ENCODE results near the gene DYNC2H1. TPM values are rescaled to one million over a fixed set of nuclear protein-coding genes. Genes with fewer than 3 reads are reported as not detected.

Gene DYNC2H1
- total RNA-seq, 1 donor from 2014 or later, result 18.6 TPM

DNA sequence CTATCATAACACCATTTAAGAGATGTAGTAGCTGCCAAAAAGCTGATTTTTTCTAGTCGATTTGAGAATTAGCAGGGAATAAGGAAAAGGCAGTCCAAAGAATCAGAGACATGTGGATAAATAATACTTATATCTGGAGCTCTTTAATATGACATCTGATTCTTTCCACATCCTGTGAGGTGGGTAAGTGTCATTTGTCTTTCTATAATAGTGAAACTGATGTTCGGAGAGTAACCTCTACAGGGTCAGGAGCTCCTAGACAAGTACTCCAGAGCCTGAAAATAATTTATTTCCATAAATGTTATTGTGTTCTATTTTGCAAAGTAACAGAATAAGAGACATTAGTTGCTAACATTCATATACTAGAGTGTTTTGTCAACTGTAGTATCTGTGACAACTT lies 367.6 kb downstream of the DYNC2H1 start:
- H3K4me3 Mint-ChIP-seq (ENCODE audit: low read depth), result no peak overlapping the region
- H3K4me1 Mint-ChIP-seq (ENCODE audit: low read depth), result no peaks in the 10 kb centered on the region
- DNase-seq (ENCODE audit: low spot score, unreplicated experiment), result no peak
- no peaks in the 10 kb centered on the region for H3K9me3 Mint-ChIP-seq (ENCODE audit: low read depth)
- no peaks in the 10 kb centered on the region for H3K27me3 Mint-ChIP-seq
- H3K27ac Mint-ChIP-seq, result no peak overlapping the region
- H3K36me3 Mint-ChIP-seq (ENCODE audit: insufficient read depth), result no peaks in the 10 kb centered on the region
- TF ChIP-seq, protein P1, sequence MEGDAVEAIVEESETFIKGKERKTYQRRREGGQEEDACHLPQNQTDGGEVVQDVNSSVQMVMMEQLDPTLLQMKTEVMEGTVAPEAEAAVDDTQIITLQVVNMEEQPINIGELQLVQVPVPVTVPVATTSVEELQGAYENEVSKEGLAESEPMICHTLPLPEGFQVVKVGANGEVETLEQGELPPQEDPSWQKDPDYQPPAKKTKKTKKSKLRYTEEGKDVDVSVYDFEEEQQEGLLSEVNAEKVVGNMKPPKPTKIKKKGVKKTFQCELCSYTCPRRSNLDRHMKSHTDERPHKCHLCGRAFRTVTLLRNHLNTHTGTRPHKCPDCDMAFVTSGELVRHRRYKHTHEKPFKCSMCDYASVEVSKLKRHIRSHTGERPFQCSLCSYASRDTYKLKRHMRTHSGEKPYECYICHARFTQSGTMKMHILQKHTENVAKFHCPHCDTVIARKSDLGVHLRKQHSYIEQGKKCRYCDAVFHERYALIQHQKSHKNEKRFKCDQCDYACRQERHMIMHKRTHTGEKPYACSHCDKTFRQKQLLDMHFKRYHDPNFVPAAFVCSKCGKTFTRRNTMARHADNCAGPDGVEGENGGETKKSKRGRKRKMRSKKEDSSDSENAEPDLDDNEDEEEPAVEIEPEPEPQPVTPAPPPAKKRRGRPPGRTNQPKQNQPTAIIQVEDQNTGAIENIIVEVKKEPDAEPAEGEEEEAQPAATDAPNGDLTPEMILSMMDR (IDR thresholded peaks at IDR 0.05; ENCODE audit: unreplicated experiment), result no peak

GRCh38 chr11:103480421-103480820 lies 371.2 kb downstream of the DYNC2H1 start:
- H3K4me3 Mint-ChIP-seq (ENCODE audit: low read depth), result no peak overlapping the region
- H3K4me1 Mint-ChIP-seq (ENCODE audit: low read depth), result no peaks in the 10 kb centered on the region
- no peaks in the 10 kb centered on the region for H3K36me3 Mint-ChIP-seq (ENCODE audit: insufficient read depth)
- H3K27me3 Mint-ChIP-seq, result no peaks in the 10 kb centered on the region
- TF ChIP-seq, protein P1 (IDR thresholded peaks at IDR 0.05; ENCODE audit: unreplicated experiment), result no peak
- H3K9me3 Mint-ChIP-seq (ENCODE audit: low read depth), result no peaks in the 10 kb centered on the region
- DNase-seq (ENCODE audit: low spot score, unreplicated experiment), result no peak
- H3K27ac Mint-ChIP-seq, result peak overlapping the region; percentile 35

DNA sequence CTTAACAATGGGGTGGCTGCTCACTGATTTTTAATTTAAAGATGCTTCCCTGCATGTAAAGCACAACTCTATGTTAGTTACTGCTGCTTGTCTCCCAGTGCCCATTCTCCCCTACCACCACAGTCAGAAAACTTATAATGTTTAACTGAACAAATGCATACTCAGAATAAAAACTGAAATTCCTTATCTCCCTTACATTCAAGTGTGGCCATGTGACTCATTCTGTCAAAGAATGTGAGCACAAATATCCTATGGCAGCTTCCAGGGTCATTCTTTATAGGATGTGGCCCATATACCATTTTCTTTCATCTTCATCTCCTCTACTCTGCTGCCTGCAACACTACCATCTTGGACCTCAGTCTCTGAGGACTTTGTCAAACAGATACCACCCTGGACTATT lies 374.8 kb downstream of the DYNC2H1 start:
- Mint-ChIP-seq H3K36me3 (ENCODE audit: insufficient read depth) (no peaks in the 10 kb centered on the region), H3K4me1 (ENCODE audit: low read depth) (no peaks in the 10 kb centered on the region), H3K9me3 (ENCODE audit: low read depth) (no peaks in the 10 kb centered on the region), H3K27ac (no peak overlapping the region), H3K4me3 (ENCODE audit: low read depth) (no peak overlapping the region), H3K27me3 (no peaks in the 10 kb centered on the region)
- TF ChIP-seq, protein P1 (IDR thresholded peaks at IDR 0.05; ENCODE audit: unreplicated experiment), result no peak
- no peak for DNase-seq (ENCODE audit: low spot score, unreplicated experiment)

GRCh38 chr11:103484545-103484944 lies 375.3 kb downstream of the DYNC2H1 start:
- no peak for DNase-seq (ENCODE audit: low spot score, unreplicated experiment)
- Mint-ChIP-seq H3K27ac (no peak overlapping the region), H3K27me3 (no peaks in the 10 kb centered on the region), H3K36me3 (ENCODE audit: insufficient read depth) (no peaks in the 10 kb centered on the region), H3K4me3 (ENCODE audit: low read depth) (no peak overlapping the region), H3K9me3 (ENCODE audit: low read depth) (no peaks in the 10 kb centered on the region), H3K4me1 (ENCODE audit: low read depth) (no peaks in the 10 kb centered on the region)
- TF ChIP-seq, protein P1 (IDR thresholded peaks at IDR 0.05; ENCODE audit: unreplicated experiment), result no peak

DNA sequence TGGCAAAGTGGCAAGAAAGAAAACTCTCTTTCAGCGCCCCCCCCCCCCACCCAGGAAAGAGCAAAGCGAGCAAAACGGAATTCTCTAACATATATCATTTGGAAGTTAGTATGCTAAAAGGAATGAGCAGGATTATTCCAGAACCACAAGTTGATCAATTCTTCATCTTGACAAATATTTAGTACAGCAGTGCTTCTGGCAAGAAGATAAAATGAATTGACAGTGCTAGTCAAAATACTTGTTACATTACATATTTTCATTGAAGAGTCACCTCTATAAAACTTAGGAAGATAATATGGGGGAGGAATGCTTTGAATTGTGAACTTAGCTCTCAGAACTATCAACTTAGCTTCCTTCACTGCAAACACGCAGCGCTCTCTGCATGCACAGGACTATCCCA lies 377.4 kb downstream of the DYNC2H1 start:
- H3K4me3 Mint-ChIP-seq (ENCODE audit: low read depth), result no peak overlapping the region
- H3K36me3 Mint-ChIP-seq (ENCODE audit: insufficient read depth), result no peaks in the 10 kb centered on the region
- TF ChIP-seq, protein P1 (IDR thresholded peaks at IDR 0.05; ENCODE audit: unreplicated experiment), result no peak
- no peaks in the 10 kb centered on the region for H3K27me3 Mint-ChIP-seq
- no peaks in the 10 kb centered on the region for H3K9me3 Mint-ChIP-seq (ENCODE audit: low read depth)
- DNase-seq (ENCODE audit: low spot score, unreplicated experiment), result no peak
- no peak overlapping the region for H3K27ac Mint-ChIP-seq
- H3K4me1 Mint-ChIP-seq (ENCODE audit: low read depth), result no peaks in the 10 kb centered on the region

All from progenitor cell of endocrine pancreas (in vitro differentiated cells).